GM12878 (cell line): ENCODE measurements around the gene RESP18. TPM values are rescaled to one million over a fixed set of nuclear protein-coding genes. Genes with fewer than 3 reads are reported as not detected.

ENCODE experiments used
- ATAC-seq: fragments of 200-7000 bp; cut with Tn5 transposase; 3 replicates; pipeline ENCODE4 v1.9.1; 2020; ENCODE audit warnings: mild to moderate bottlenecking, moderate library complexity
- BruUV-seq: library from RNA; stranded (reverse); fragments of 400-500 nt; replicated peaks from 2 replicates; lab custom pipeline; 2021; lab: Mats Ljungman, UMichigan
- CTCF ChIA-PET: fragments of 300-600 bp; sonication (Branson Sonifier 250); formaldehyde crosslinking; extraction: SDS; loops from one replicate; lab custom pipeline; 2021; ENCODE audit warnings: inconsistent platforms; lab: Yijun Ruan, JAX
- POLR2A ChIA-PET: fragments of 350-600 bp; formaldehyde crosslinking; extraction: SDS; loops from one replicate; lab custom pipeline; 2021; ENCODE audit warnings: inconsistent platforms; lab: Charles Lee
- RAD21 ChIA-PET: fragments of 300-600 bp; sonication (Branson Sonifier 250); formaldehyde crosslinking; loops from one replicate; lab custom pipeline; 2023; ENCODE audit warnings: antibody characterized with exemption; ENCODE audit not compliant: unreplicated experiment; lab: Charles Lee
- SMC1A ChIA-PET: fragments of 300-600 bp; sonication (Branson Sonifier 250); formaldehyde crosslinking; loops from one replicate; lab custom pipeline; 2023; ENCODE audit not compliant: unreplicated experiment, uncharacterized antibody; lab: Charles Lee
- DNase-seq: peaks from one replicate; pipeline ENCODE4 v3.0.0-alpha.2; 2011; ENCODE audit warnings: low read depth, low spot score
- FAIRE-seq: peaks from 3 replicates; lab custom pipeline; 2011; peaks lifted over from hg19 to GRCh38; lab: Jason Lieb, UNC
- H2AFZ ChIP-seq: 2 replicates; pipeline ENCODE4 v1.6.0; 2011; ENCODE audit warnings: low read depth, low read length, control low read depth; ENCODE audit not compliant: control insufficient read depth
- H3K27ac ChIP-seq: 2 replicates; pipeline ENCODE4 v1.5.1; 2011; ENCODE audit warnings: control low read depth; ENCODE audit not compliant: control insufficient read depth, insufficient read depth
- H3K27me3 ChIP-seq, 2 experiments: replicated peaks in 1 of 2; 2 replicates each; pipeline versions ENCODE4 v1.6.0 to v1.6.1; 2011; ENCODE audit warnings: low read length in 1 of 2; ENCODE audit not compliant: control insufficient read depth in 2 of 2, insufficient read depth in 2 of 2
- H3K36me3 ChIP-seq, 2 experiments: 2 replicates each; pipeline ENCODE4 v1.5.1; 2011; ENCODE audit warnings: low read length in 1 of 2; ENCODE audit not compliant: control insufficient read depth in 2 of 2, insufficient read depth in 2 of 2
- H3K4me1 ChIP-seq: 2 replicates; pipeline ENCODE4 v1.6.1; 2011; ENCODE audit warnings: mild to moderate bottlenecking, low read length, moderate library complexity, mixed read lengths; ENCODE audit not compliant: control insufficient read depth, insufficient read depth
- H3K4me2 ChIP-seq: 2 replicates; pipeline ENCODE4 v1.6.0; 2011; ENCODE audit warnings: control low read depth; ENCODE audit not compliant: control insufficient read depth, insufficient read depth
- H3K4me3 ChIP-seq: fragments of 200-600 bp; sonication (generic); 2 replicates; pipeline ENCODE4 v1.5.1; 2016
- H3K79me2 ChIP-seq: 2 replicates; pipeline ENCODE4 v1.6.0; 2011; ENCODE audit warnings: low read length; ENCODE audit not compliant: control insufficient read depth, insufficient read depth
- H3K9ac ChIP-seq: 2 replicates; pipeline ENCODE4 v1.8.0; 2011; ENCODE audit warnings: low read length, control low read depth, mixed read lengths; ENCODE audit not compliant: control insufficient read depth, insufficient read depth
- H3K9me3 ChIP-seq: replicated peaks from 3 replicates; pipeline ENCODE4 v1.5.1; 2011; ENCODE audit warnings: mild to moderate bottlenecking, low read length; ENCODE audit not compliant: control insufficient read depth, insufficient read depth
- H4K20me1 ChIP-seq: 2 replicates; pipeline ENCODE4 v1.6.0; 2011; ENCODE audit not compliant: control insufficient read depth, insufficient read depth
- HDGF ChIP-seq: fragments of 450-650 bp; IDR thresholded peaks from 2 replicates; pipeline ENCODE4 v1.6.1; 2016; ENCODE audit warnings: antibody characterized with exemption
- MEF2B ChIP-seq: fragments of 450-650 bp; IDR thresholded peaks from 2 replicates; pipeline ENCODE4 v1.6.1; 2018; ENCODE audit warnings: mild to moderate bottlenecking, moderate library complexity; ENCODE audit not compliant: partially characterized antibody, poor library complexity, severe bottlenecking
- NR2C2 ChIP-seq: IDR thresholded peaks from 2 replicates; pipeline ENCODE4 v1.6.1; 2011; ENCODE audit warnings: borderline replicate concordance, low read depth; ENCODE audit not compliant: control insufficient read depth, insufficient read length
- POLR2AphosphoS5 ChIP-seq: IDR thresholded peaks from 2 replicates; pipeline ENCODE4 v1.6.1; 2011; ENCODE audit warnings: mild to moderate bottlenecking, low read length, inconsistent platforms
- POU2F2 ChIP-seq: IDR thresholded peaks from 3 replicates; pipeline ENCODE4 v1.6.1; 2011; ENCODE audit warnings: low read depth, mild to moderate bottlenecking, low read length, borderline replicate concordance
- SMC3 ChIP-seq: IDR thresholded peaks from 2 replicates; pipeline ENCODE4 v1.6.1; 2011; ENCODE audit warnings: low read length, improper control_type of control experiment, borderline replicate concordance
- ZNF622 ChIP-seq: fragments of 450-650 bp; IDR thresholded peaks from 2 replicates; pipeline ENCODE4 v1.6.1; 2017; ENCODE audit warnings: mild to moderate bottlenecking, inconsistent platforms
- ZSCAN29 ChIP-seq: fragments of 450-650 bp; IDR thresholded peaks from 2 replicates; pipeline ENCODE4 v1.6.1; 2017; ENCODE audit warnings: mild to moderate bottlenecking, moderate library complexity
- WGBS: methylation state at CpG from one replicate; pipeline ENCODE4 v1.1.6; 2016; ENCODE audit warnings: low lambda C conversion rate; ENCODE audit not compliant: insufficient replicate concordance, insufficient coverage; ENCODE audit errors: missing lambda C conversion rate; 5-methylcytosine and 5-hydroxymethylcytosine counted together
- in situ Hi-C: fragments of 300-500 bp; cut with MboI; formaldehyde crosslinking; loops from 9 replicates; pipeline ENCODE4 v1.14.3; 2018; ENCODE audit warnings: mixed read lengths
- intact Hi-C: fragments of 100-400 bp; cut with micrococcal nuclease; formaldehyde crosslinking; loops from one replicate; pipeline ENCODE4 v1.14.2; 2022; ENCODE audit not compliant: unreplicated experiment
- polyA plus RNA-seq, 11 experiments: library from polyadenylated mRNA; depleted of rRNA in 4 of 11; unstranded in 6 of 11; stranded (reverse) in 5 of 11; fragments of >200 nt; fragmentation: Nextera tagmentation in 4 of 11; fragmentation: Illumina TruSeq in 1 of 11; extraction: Ambion mirVana in 4 of 11; extraction: Trizol in 1 of 11; gene quantifications; 1 replicate in 1 of 11; 2 replicates in 10 of 11; pipeline versions ENCODE4 v1.2.1 to v1.2.3, GENCODE V29; 2011 to 2016; ENCODE audit warnings: inconsistent platforms in 2 of 11, missing spikeins in 2 of 11, low read depth in 1 of 11
- total RNA-seq, 4 experiments: library from RNA; depleted of rRNA in 3 of 4; stranded (reverse); fragments of >200 nt in 3 of 4; fragmentation: Illumina TruSeq in 1 of 4; extraction: Trizol in 1 of 4; gene quantifications; 2 replicates each; pipeline versions ENCODE4 v1.2.1 to v1.2.3, GENCODE V29; 2013 to 2021
- TF ChIP-seq, protein P1 (sequence below): IDR thresholded peaks from 2 replicates; pipeline ENCODE4 v1.6.1; 2011; ENCODE audit warnings: low read depth, mild to moderate bottlenecking, low read length, moderate library complexity, borderline replicate concordance; ENCODE audit errors: extremely low read depth
- TF ChIP-seq, protein P2 (sequence below): fragments of 150-350 bp; IDR thresholded peaks from 2 replicates; pipeline ENCODE4 v1.6.1; 2016; ENCODE audit warnings: low read depth, low read length
- TF ChIP-seq, protein P3 (sequence below): IDR thresholded peaks from 2 replicates; pipeline ENCODE4 v1.6.1; 2011; ENCODE audit warnings: mild to moderate bottlenecking, low read depth, low read length, moderate library complexity; ENCODE audit not compliant: insufficient replicate concordance

Gene RESP18
- total and polyA plus RNA-seq, 10 of the 15 experiments (the other 5 are each of a cell fraction or from before 2014, with no cell fraction given): not detected

DNA sequence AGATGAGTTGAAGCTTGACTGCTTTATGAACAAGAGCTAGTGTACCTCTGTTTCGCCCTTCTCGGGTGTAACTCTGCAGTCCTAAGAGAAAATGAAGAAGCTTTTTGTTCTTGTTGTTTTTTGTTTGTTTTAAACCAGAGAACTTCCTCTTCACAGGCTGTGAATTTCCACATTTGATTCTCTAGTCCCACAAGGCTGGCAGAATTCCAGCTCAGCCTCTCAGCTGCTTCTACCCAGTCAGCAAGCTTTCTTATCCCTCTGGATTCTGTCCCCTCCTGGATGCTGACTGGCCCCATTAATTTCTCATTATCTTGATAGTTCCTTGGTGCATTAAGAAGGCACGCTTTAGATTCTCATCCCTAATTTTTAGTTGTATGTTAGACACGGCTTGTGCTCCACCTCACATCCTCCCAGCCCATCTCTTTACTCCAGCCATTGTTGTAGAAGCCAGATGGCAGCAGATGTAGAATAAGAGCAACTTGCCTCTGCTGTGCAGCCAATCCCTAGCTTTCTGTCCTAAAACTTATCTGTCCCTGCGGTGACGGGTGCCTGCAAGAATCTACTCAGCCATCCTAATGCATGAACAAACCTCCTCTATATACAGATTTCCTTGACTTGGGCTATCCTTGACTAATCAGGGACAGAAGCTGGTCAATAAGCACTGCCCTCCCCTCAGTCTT, 12.3 kb upstream of the RESP18 start (continued):
- TF ChIP-seq MEF2B (no peak), ZSCAN29 (no peak), POLR2AphosphoS5 (no peak)
- TF ChIP-seq, all 136 proteins: peak for 0

DNA sequence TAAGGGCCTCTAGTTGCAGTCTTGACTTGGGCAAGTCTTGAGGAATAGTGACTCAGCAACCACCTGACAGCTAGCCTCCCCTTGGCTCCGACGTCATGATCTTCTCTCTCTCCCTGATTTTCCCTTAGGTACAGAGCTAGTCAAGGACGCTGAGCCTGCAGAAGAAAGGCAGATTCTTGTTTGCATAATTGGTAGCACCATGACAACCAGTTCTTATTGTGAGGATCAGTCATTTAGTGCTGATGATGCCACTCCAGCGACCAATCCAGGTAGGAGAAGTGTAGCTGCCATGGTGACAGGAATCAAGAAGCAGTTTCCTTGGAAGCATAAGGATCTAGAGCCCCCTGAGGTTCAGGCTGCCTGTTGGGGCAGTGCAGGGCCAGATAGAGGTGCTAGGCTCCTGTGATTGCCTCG, 2.8 kb upstream of the RESP18 start:
- FAIRE-seq: no peak
- H2AFZ ChIP-seq: no peak overlapping the region
- H3K79me2 ChIP-seq: no peaks in the 10 kb centered on the region
- no peaks in the 10 kb centered on the region for H4K20me1 ChIP-seq
- no peak overlapping the region for H3K4me3 ChIP-seq
- 24% methylated on average over 5 of the region's 5 CpGs for WGBS
- intact Hi-C loops: no loop called here
- no peak overlapping the region for H3K9ac ChIP-seq
- RAD21 ChIA-PET: no interaction called here
- CTCF ChIA-PET: interaction anchor here (1.1 to 1.6 kb wide), 2 partner anchors 14 to 181 kb away, joined by 3 read pairs; no protein-coding TSS in a partner anchor
- no TSS peak for BruUV-seq
- no peak for ATAC-seq
- no peak overlapping the region for H3K27ac ChIP-seq
- no peak for DNase-seq
- in situ Hi-C loops: no loop called here
- POLR2A ChIA-PET: no interaction called here
- no peaks in the 10 kb centered on the region for H3K4me1 ChIP-seq
- H3K4me2 ChIP-seq: no peak overlapping the region
- H3K36me3 ChIP-seq: no peaks in the 10 kb centered on the region
- peaks cover 0 to 5% of the 10 kb centered on the region in 2 experiments; a peak in 2 of 4 replicates for H3K27me3 ChIP-seq
- SMC1A ChIA-PET: interaction anchor here (0.7 kb wide), 1 partner anchor 9 kb away, joined by 3 read pairs; no protein-coding TSS in a partner anchor
- peaks cover 2% of the 10 kb centered on the region; the same call in 1 of the 3 replicates for H3K9me3 ChIP-seq
- TF ChIP-seq ZNF622: no peak
- no peak for TF ChIP-seq POU2F2
- no peak for TF ChIP-seq HDGF
- TF ChIP-seq NR2C2: no peak
- TF ChIP-seq, protein P1, sequence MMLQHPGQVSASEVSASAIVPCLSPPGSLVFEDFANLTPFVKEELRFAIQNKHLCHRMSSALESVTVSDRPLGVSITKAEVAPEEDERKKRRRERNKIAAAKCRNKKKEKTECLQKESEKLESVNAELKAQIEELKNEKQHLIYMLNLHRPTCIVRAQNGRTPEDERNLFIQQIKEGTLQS: no peak
- TF ChIP-seq, protein P2, sequence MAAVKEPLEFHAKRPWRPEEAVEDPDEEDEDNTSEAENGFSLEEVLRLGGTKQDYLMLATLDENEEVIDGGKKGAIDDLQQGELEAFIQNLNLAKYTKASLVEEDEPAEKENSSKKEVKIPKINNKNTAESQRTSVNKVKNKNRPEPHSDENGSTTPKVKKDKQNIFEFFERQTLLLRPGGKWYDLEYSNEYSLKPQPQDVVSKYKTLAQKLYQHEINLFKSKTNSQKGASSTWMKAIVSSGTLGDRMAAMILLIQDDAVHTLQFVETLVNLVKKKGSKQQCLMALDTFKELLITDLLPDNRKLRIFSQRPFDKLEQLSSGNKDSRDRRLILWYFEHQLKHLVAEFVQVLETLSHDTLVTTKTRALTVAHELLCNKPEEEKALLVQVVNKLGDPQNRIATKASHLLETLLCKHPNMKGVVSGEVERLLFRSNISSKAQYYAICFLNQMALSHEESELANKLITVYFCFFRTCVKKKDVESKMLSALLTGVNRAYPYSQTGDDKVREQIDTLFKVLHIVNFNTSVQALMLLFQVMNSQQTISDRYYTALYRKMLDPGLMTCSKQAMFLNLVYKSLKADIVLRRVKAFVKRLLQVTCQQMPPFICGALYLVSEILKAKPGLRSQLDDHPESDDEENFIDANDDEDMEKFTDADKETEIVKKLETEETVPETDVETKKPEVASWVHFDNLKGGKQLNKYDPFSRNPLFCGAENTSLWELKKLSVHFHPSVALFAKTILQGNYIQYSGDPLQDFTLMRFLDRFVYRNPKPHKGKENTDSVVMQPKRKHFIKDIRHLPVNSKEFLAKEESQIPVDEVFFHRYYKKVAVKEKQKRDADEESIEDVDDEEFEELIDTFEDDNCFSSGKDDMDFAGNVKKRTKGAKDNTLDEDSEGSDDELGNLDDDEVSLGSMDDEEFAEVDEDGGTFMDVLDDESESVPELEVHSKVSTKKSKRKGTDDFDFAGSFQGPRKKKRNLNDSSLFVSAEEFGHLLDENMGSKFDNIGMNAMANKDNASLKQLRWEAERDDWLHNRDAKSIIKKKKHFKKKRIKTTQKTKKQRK: no peak
- TF ChIP-seq, protein P3, sequence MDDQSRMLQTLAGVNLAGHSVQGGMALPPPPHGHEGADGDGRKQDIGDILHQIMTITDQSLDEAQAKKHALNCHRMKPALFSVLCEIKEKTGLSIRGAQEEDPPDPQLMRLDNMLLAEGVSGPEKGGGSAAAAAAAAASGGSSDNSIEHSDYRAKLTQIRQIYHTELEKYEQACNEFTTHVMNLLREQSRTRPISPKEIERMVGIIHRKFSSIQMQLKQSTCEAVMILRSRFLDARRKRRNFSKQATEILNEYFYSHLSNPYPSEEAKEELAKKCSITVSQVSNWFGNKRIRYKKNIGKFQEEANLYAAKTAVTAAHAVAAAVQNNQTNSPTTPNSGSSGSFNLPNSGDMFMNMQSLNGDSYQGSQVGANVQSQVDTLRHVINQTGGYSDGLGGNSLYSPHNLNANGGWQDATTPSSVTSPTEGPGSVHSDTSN: no peak
- TF ChIP-seq SMC3: no peak
